ENCODE results near the gene PJA2.
"Not testable (repeated sequence)": the region's sequence is repeated elsewhere in the genome, so short reads cannot be mapped to it uniquely, and the experiment has no call there.

PJA2 gene

DNA sequence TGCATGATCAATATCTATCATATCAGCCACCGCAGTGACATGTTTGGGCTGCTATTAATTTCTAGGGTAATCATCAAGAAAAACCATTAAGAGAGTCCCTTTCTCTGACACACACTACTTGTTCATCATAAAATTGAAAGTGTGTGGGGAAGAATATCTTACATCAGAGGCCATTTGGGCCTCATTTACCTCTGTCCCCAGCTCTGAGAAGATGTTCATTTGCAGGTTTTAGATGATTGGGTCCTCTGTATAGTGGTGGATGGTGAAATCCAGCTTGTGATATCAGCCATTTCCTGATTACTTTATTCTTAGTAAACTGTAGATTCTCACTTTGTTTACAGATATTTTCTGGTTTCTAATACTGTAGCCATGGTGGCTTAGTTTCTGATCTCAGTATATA is 29.8 kb upstream of the PJA2 start:
- Histone ChIP-seq H3K36me3 (no peaks in the 10 kb centered on the region), H3K9ac (no peak overlapping the region), H3K9me3 (replicated peaks in 1 of 11) (no peaks in the 10 kb centered on the region; a peak in 3 of 22 replicates), H3K4me1 (no peaks in the 10 kb centered on the region), H3K27ac (no peak overlapping the region), H3K4me2 (no peak overlapping the region), H4K20me1 (no peaks in the 10 kb centered on the region), H3K27me3 (no peaks in the 10 kb centered on the region), H3K4me3 (no peak overlapping the region)
- no peak for TF ChIP-seq Cebpa-rat (IDR thresholded peaks at IDR 0.05)

DNA sequence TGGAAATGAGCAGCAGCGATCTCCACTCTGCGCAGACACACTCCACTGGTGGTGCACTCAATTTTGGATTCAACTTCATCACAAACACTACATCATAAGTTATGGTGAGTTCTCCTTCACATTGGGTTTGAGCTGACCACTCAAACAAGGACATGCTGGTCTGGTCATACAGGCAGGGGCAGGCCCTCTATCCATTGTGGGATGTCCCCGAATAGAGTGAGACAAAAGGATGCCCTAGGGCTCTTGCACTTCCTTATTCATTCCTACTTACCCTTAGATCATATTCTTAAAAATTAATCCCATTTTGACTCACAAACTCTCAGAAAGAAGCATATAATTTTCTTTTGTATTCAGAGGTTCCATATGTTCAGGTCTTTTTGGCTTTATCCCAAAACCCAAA is 16.3 kb upstream of the PJA2 start:
- Histone ChIP-seq H3K27ac (no peak overlapping the region), H3K9ac (no peak overlapping the region), H3K27me3 (no peaks in the 10 kb centered on the region), H3K36me3 (no peaks in the 10 kb centered on the region), H3K9me3 (replicated peaks in 1 of 11) (no peaks in the 10 kb centered on the region), H3K4me2 (no peak overlapping the region), H3K4me3 (no peak overlapping the region), H4K20me1 (no peaks in the 10 kb centered on the region), H3K4me1 (peaks cover 0 to 26% (median 0%) of the 10 kb centered on the region in 10 experiments; a peak in 6 of 20 replicates)
- no peak for TF ChIP-seq Cebpa-rat (IDR thresholded peaks at IDR 0.05)

DNA sequence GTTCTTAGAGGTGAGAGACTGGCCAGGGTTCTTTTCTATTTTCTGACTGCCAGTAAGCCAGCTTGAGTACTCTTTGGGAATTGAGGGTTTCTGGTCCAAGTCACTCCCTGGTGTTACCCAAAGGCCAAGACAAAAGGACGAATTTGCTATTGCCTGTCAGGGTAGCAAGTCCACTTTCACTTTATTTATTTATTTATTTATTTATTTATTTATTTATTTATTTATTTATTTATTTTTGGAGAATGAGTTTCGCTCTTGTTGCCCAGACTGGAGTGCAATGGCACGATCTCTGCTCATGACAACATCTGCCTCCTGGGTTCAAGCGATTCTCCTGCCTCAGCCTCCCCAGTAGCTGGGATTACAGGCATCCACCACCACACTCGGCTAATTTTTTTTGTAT is 15.7 kb upstream of the PJA2 start:
- not testable (repeated sequence) for H3K36me3 ChIP-seq; H3K9me3 ChIP-seq (replicated peaks in 1 of 11); H3K27me3 ChIP-seq; H4K20me1 ChIP-seq; H3K9ac ChIP-seq; H3K4me3 ChIP-seq
- Histone ChIP-seq H3K27ac (peak overlapping the region in 2 of 11 experiments; percentile 53 to 61; a peak in 3 of 22 replicates), H3K4me1 (peaks cover 0 to 26% (median 0%) of the 10 kb centered on the region in 10 experiments; a peak in 6 of 20 replicates), H3K4me2 (peak overlapping the region in 3 of 11 experiments; percentile 31 to 67 (median 46); a peak in 3 of 22 replicates)

DNA sequence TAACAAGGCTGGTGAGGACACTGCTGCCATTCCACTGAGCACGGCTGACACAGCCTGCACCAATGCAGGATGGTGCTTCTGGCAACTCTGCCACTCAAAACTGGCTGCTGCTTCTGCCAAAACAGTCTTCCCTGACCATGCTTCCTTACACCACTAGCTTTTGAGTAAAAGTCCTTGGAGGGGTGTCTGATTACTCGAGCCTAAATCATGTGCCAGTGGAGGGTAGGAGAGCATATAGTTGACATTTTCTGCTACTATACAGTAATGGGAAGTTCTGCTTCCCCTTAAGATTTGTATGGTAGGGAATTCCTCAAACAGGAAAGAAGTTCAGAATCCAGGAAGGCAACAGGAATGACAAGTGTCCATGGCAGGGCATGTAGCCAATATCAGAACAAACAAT is 12.2 kb upstream of the PJA2 start:
- Histone ChIP-seq H3K36me3 (no peaks in the 10 kb centered on the region), H3K4me3 (no peak overlapping the region), H3K27me3 (no peaks in the 10 kb centered on the region), H3K9ac (no peak overlapping the region), H3K4me2 (peak overlapping the region in 2 of 11 experiments; percentile 46 to 65; a peak in 2 of 22 replicates), H4K20me1 (no peaks in the 10 kb centered on the region), H3K4me1 (peaks cover 0 to 26% (median 0%) of the 10 kb centered on the region in 10 experiments; a peak in 6 of 20 replicates), H3K9me3 (replicated peaks in 1 of 11) (no peaks in the 10 kb centered on the region), H3K27ac (no peak overlapping the region)
- TF ChIP-seq Cebpa-rat (IDR thresholded peaks at IDR 0.05), result no peak

DNA sequence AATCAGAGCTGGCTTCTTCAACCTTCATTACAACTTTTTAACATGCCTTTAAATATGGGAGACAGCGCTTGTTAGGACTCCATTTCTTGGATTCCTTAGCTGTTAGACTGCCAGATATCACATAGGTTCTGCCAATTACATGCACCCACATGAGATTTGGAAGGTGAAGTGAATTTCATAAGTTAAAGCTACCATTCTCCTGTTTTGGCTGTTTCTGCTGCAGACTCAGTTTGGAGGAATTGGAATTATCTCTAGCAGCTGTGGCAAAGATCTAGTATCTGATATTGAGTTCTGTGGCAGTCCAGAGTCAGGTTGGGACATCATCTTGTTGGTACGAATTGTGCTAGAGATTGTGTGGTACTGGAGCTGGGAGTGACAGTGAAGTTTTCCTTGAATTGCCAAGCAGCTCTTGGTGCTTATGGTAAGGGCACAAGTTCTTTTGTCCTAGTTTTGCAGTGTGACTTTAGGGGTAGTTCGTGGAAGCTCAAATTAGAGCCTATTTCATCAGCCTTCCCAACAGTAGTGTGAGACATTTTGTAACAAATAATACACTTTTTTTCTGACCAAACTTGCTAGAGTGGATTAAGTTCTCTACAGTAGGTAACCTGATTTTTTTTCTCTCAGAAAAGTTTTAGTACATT is 9.1 kb upstream of the PJA2 start:
- H3K4me1 ChIP-seq, result peaks cover 0 to 11% (median 0%) of the 10 kb centered on the region in 10 experiments; a peak in 5 of 20 replicates
- no peak overlapping the region for H3K9ac ChIP-seq
- no peak overlapping the region for H3K27ac ChIP-seq
- no peak overlapping the region for H3K4me2 ChIP-seq
- peaks cover 19 to 23% (median 21%) of the 10 kb centered on the region in 11 experiments; a peak in 21 of 22 replicates for H3K9me3 ChIP-seq (replicated peaks in 1 of 11)
- H3K27me3 ChIP-seq, result no peaks in the 10 kb centered on the region
- TF ChIP-seq Cebpa-rat (IDR thresholded peaks at IDR 0.05), result no peak
- no peaks in the 10 kb centered on the region for H4K20me1 ChIP-seq
- no peak overlapping the region for H3K4me3 ChIP-seq
- no peaks in the 10 kb centered on the region for H3K36me3 ChIP-seq

DNA sequence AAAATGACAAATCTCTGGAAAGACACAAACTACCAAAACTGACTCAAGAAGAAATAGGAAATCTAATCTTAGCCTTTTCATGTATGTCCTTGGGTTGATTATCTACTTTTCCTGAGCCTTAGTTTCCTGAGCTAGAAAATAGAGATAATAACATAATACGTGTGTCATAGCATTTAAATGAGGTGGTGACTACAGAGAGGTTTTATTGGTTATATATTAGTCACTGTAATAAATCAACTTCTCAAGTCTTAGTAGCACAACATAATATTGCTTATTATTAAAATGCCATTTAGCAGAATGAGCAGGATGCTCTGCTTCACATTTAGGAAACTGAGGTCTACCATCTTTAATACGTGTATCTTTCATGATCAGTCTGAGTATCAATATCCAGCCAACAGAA is 7.1 kb upstream of the PJA2 start:
- no peak overlapping the region for H3K4me2 ChIP-seq
- TF ChIP-seq Cebpa-rat (IDR thresholded peaks at IDR 0.05), result no peak
- no peaks in the 10 kb centered on the region for H3K36me3 ChIP-seq
- peaks cover 13 to 26% (median 19%) of the 10 kb centered on the region in 10 experiments for H3K4me1 ChIP-seq
- H3K27ac ChIP-seq, result no peak overlapping the region
- no peaks in the 10 kb centered on the region for H3K27me3 ChIP-seq
- no peak overlapping the region for H3K9ac ChIP-seq
- no peaks in the 10 kb centered on the region for H4K20me1 ChIP-seq
- H3K9me3 ChIP-seq (replicated peaks in 1 of 11), result peaks cover 19 to 23% (median 21%) of the 10 kb centered on the region in 11 experiments; a peak in 21 of 22 replicates
- H3K4me3 ChIP-seq, result no peak overlapping the region

DNA sequence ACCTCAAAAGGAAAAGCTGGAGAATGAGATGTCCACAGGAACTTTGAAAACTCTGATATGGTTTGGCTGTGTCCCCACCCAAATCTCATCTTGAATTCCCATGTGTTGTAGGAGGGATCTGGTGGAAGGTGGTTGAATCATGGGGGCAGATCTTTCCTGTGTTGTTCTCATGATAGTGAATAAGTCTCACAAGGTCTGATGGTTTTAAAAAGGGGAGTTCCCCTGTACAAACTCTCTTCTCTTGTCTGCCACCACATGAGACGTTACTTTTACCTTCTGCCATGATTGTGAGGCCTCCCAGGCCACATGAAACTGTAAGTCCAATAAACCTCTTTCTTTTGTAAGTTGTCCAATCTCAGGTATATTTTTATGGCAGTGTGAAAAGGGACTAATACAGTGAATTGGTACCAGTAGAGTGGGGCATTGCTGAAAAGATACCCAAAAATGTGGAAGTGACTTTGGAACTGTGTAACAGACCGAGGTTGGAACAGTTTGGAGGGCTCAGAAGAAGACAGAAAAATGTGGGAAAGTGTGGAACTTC is 4.2 kb upstream of the PJA2 start:
- Histone ChIP-seq H3K9me3 (replicated peaks in 1 of 11) (peaks cover 19 to 23% (median 21%) of the 10 kb centered on the region in 11 experiments; a peak in 21 of 22 replicates), H3K4me1 (peaks cover 20 to 31% (median 29%) of the 10 kb centered on the region in 10 experiments), H3K27ac (peak overlapping the region in 1 of 11 experiments; percentile 13; a peak in 1 of 22 replicates), H3K4me2 (peak overlapping the region in 6 of 11 experiments; percentile 1 to 89 (median 48); a peak in 6 of 22 replicates)
- H3K4me3 ChIP-seq, H3K9ac ChIP-seq, H3K27me3 ChIP-seq, H3K36me3 ChIP-seq, H4K20me1 ChIP-seq: not testable (repeated sequence)

DNA sequence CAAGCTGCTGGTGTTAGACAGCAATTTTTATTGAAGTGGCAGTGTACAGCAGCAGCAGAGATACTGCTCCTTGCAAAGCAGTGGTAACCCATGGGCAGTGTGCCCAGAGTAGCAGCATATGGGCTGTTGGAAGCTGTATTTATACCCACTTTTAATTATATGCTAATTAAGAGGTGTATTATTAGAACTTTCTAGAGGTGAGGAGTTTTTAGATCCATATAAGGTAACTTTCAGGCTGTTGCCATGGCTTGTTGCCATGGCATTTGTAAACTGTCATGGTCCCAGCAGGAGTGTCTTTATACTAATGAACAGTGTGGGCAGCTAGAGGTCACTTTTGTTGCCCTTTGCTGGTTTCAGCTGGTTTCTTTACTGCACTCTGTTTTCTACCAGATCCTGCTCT is 3.7 kb upstream of the PJA2 start:
- Histone ChIP-seq H3K4me1 (peaks cover 20 to 31% (median 29%) of the 10 kb centered on the region in 10 experiments), H3K27ac (peak overlapping the region in 2 of 11 experiments; percentile 11 to 13; a peak in 1 of 22 replicates), H3K4me3 (no peak overlapping the region), H3K4me2 (peak overlapping the region in 10 of 11 experiments; percentile 10 to 91 (median 48); a peak in 16 of 22 replicates), H3K36me3 (no peaks in the 10 kb centered on the region), H4K20me1 (peaks cover 0 to 11% (median 0%) of the 10 kb centered on the region in 11 experiments; a peak in 8 of 22 replicates), H3K9me3 (replicated peaks in 1 of 11) (peaks cover 19 to 23% (median 21%) of the 10 kb centered on the region in 11 experiments; a peak in 21 of 22 replicates), H3K27me3 (no peaks in the 10 kb centered on the region), H3K9ac (no peak overlapping the region)
- TF ChIP-seq Cebpa-rat (IDR thresholded peaks at IDR 0.05), result no peak

DNA sequence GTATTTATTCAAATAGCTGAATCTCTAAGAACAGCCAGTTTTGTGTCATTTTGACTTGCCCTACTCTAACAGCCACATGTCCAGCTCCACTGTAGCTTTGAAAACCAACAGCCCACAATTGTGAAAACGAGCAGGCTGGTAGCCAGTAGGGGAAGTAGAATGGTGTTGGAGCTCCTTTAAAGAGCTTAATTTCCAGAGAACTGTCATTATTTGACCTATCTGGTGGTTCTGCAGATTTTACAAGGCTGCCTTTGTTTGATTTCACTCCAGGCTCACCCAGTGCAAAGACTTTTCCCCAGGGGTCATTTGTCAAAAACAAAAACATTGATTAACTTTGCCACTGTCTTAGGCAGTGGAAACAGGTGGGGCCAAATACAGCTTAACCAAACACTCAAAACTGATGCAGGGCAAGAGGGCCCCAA is 3.2 kb upstream of the PJA2 start:
- peak overlapping the region in 2 of 11 experiments; percentile 11 to 13; a peak in 1 of 22 replicates for H3K27ac ChIP-seq
- no peak overlapping the region for H3K4me3 ChIP-seq
- no peaks in the 10 kb centered on the region for H3K27me3 ChIP-seq
- no peaks in the 10 kb centered on the region for H3K36me3 ChIP-seq
- H3K9ac ChIP-seq, result peak overlapping the region in 1 of 11 experiments; percentile 0; a peak in 1 of 22 replicates
- TF ChIP-seq Cebpa-rat (IDR thresholded peaks at IDR 0.05), result no peak
- H3K4me1 ChIP-seq, result peaks cover 20 to 36% (median 29%) of the 10 kb centered on the region in 10 experiments
- H3K4me2 ChIP-seq, result peak overlapping the region in 10 of 11 experiments; percentile 10 to 91 (median 48); a peak in 16 of 22 replicates
- peaks cover 19 to 23% (median 21%) of the 10 kb centered on the region in 11 experiments; a peak in 21 of 22 replicates for H3K9me3 ChIP-seq (replicated peaks in 1 of 11)
- peaks cover 0 to 15% (median 0%) of the 10 kb centered on the region in 11 experiments; a peak in 10 of 22 replicates for H4K20me1 ChIP-seq

All from BLaER1 treated with 17β-estradiol and CSF1 and Interleukin-3, amounts not matched to agents 10 nM and 100 nM (cell line).